Body of pancreas (tissue), 4 donors: ENCODE data around the gene MRM2.

Experiments
- POLR2A ChIP-seq, 3 donors: fragments of 450-650 bp; IDR thresholded peaks; one replicate each; pipeline ENCODE4 v1.6.1; 2016; ENCODE audit warnings: antibody characterized with exemption in 3 of 3, mild to moderate bottlenecking in 2 of 3
- TF ChIP-seq, protein P1 (sequence below), 7 experiments: fragments of 450-650 bp in 4 of 7; fragments of 200-600 bp in 3 of 7; sonication (generic) in 3 of 7; IDR thresholded peaks; one replicate each; pipeline ENCODE4 v1.5.1; 2016 to 2019; ENCODE audit warnings: antibody characterized with exemption in 7 of 7

DNA sequence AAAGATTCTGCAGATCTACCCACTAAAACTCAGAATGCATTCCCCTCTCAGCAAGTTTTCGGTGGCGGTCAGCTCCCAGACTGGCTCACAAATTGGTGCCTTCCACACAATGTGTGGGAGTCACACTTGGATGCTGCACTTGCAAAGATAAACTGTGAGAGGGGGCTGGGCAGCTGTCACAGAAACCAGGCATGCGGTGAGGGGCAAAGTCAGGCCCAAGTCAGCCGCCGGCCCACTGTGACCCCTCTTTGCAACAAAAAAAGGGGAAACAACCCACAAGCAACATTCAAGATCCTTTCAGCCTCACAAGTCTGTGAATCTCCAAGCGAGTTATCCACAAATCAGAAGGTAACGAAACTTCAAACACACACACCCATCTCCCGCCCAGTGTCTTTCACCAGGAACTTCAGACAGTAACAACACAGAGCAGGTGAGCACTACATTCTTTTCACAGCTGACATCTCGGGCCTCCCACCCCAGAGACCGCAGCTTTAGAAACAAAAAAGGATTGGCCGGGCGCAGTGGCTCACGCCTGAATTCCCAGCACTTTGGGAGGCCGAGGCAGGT, 40.3 kb upstream of the MRM2 start:
- TF ChIP-seq, protein P1, sequence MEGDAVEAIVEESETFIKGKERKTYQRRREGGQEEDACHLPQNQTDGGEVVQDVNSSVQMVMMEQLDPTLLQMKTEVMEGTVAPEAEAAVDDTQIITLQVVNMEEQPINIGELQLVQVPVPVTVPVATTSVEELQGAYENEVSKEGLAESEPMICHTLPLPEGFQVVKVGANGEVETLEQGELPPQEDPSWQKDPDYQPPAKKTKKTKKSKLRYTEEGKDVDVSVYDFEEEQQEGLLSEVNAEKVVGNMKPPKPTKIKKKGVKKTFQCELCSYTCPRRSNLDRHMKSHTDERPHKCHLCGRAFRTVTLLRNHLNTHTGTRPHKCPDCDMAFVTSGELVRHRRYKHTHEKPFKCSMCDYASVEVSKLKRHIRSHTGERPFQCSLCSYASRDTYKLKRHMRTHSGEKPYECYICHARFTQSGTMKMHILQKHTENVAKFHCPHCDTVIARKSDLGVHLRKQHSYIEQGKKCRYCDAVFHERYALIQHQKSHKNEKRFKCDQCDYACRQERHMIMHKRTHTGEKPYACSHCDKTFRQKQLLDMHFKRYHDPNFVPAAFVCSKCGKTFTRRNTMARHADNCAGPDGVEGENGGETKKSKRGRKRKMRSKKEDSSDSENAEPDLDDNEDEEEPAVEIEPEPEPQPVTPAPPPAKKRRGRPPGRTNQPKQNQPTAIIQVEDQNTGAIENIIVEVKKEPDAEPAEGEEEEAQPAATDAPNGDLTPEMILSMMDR (IDR thresholded peaks at IDR 0.05): no peak
- TF ChIP-seq POLR2A (IDR thresholded peaks at IDR 0.05): no peak
